ENCODE measurements around the gene KRTAP4-12.
"Not testable (repeated sequence)": the region's sequence is repeated elsewhere in the genome, so short reads cannot be mapped to it uniquely, and the experiment has no call there.

Gene KRTAP4-12

DNA sequence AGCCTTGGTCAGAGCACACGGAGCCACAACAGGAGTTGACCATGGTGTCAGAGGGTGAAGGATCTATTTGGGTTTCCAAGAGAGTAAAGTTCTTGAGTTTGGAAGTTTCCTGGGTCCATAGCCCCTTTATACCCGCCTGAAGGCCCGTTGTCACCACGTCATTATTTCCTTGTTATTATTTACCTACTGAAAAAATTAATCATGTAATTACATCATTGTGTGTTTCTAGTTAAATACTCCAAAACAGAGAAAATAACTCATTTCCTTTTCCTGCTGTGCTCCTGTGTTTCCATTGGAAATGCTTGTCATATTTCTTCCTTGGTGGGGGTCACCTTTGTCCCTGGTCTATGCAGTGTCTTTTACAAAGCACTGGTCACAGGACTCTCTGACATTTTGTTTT, 25.9 kb downstream of the KRTAP4-12 start, which contains the start of gene KRTAP4-8:
KRTAP4-8 (minus strand) TSS at position 101 of the 400 bp plus-strand sequence; CDS start at position 43, 58 bp downstream.
- in situ Hi-C loops (cut with MboI; ENCODE audit: low sequenced_read_pairs) = no loop called here

- in situ Hi-C loops (cut with MboI; ENCODE audit: low sequenced_read_pairs) = no loop called here
These were observed 27.9 kb downstream of the KRTAP4-12 start for GRCh38 chr17:41096055-41096454.

DNA sequence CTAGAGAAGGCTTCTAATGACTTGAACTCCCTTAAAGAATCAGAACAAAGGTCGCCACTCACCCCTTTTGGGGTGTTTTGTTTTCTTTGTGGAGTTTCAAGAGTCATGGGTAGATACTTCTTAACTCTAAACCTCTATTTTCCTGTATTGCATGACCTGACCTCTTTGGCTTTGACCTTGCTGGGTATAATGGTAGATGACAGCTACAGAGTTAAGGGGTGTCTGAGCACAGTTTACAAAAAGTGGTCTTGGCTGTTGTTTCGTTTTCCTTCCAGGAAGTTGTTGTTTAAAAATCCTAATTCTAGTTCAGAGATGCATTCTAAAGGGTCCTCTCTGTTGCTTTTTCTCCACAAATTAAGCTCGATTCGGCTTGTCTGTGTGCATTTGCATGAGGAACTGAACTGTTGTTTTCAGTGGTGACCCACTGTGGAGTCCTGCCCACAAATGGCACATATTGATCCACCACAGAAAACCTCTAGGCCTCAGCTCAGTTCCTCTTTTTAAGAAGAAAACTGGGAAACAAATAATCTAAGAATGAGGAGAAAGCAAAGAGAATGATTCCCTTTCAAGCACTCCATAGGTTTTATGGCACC, 35.1 kb downstream of the KRTAP4-12 start:
- in situ Hi-C loops (cut with MboI; ENCODE audit: low sequenced_read_pairs) = not testable (repeated sequence)

GRCh38 chr17:41084100-41084856, 39.7 kb downstream of the KRTAP4-12 start, which contains the start of gene KRTAP4-7:
Gene KRTAP4-7, plus strand, starts transcription at chr17:41084150. Its CDS starts 57 bp downstream, at chr17:41084207.
- in situ Hi-C loops (cut with MboI; ENCODE audit: low sequenced_read_pairs) = not testable (repeated sequence)

- in situ Hi-C loops (cut with MboI; ENCODE audit: low sequenced_read_pairs) = not testable (repeated sequence)
These were observed 40.6 kb downstream of the KRTAP4-12 start for GRCh38 chr17:41083427-41083826.

GRCh38 chr17:41082626-41083025, 41.4 kb downstream of the KRTAP4-12 start:
- in situ Hi-C loops (cut with MboI; ENCODE audit: low sequenced_read_pairs) = no loop called here

DNA sequence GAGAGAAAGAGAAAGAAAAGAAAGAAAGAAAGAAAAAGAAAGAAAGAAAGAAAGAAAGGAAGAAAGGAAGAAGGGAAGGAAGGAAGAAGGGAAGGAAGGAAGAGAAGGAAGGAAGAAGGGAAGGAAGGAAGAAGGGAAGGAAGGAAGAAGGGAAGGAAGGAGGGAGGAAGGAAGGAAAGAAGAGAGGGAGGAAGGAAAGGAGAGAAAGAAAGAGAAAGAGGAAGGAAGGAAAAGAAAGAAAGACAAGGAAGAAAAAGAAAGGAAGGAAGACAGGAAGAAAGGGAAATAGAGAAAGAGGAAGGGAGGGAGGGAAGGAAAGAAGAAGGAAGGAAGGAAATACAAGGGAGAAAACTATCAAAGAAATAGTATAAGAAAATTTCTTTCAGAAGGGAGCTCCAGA, 47.2 kb downstream of the KRTAP4-12 start:
- in situ Hi-C loops (cut with MboI; ENCODE audit: low sequenced_read_pairs) = no loop called here

GRCh38 chr17:41073676-41074075, 50.3 kb downstream of the KRTAP4-12 start:
- in situ Hi-C loops (cut with MboI; ENCODE audit: low sequenced_read_pairs) = no loop called here
